ENCODE data around the gene IGFBP5. TPM values are rescaled to one million over a fixed set of nuclear protein-coding genes. Genes with fewer than 3 reads are reported as not detected.

The IGFBP5 gene
- total and polyA plus RNA-seq, 2 of the 8 experiments (the other 6 are each of a cell fraction or from before 2014, with no cell fraction given), result 2.2 to 2.5 TPM

DNA sequence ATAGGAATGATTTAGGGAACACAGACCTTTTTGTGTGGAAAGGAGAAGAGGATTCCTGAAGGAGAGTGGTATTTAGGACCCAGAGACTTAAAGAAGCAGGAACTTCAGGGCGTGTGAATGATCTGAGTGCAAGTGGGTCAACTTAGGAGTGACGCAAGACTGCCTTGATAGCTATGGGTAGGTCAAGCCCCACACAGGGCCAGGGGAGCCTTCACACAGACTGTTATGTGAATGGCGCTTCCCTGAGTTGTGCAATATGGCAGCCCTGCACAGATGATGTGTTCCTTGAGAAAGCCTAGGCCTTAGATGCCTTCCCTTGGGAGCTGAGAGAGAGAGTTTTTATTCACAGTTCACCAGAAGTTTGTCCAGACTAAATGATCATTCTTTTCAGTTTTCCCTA, 47.1 kb upstream of the IGFBP5 start:
- Histone ChIP-seq H3K9ac (replicated peaks in 1 of 4; ENCODE audit: extremely low read depth in 1 of 4, low read depth in 3 of 4, low read length in 3 of 4) (no peak overlapping the region), H3K9me3 (ENCODE audit: insufficient read depth in 2 of 2, low read depth in 1 of 2, low read length in 1 of 2) (no peaks in the 10 kb centered on the region; a peak in 1 of 4 replicates), H3K23ac (ENCODE audit: insufficient read length) (no peak overlapping the region), H4K5ac (ENCODE audit: insufficient read length, low read depth, low read length) (no peak overlapping the region), H2BK120ac (replicated peaks; ENCODE audit: low read depth, low read length) (no peak overlapping the region), H3K27ac (ENCODE audit: low read depth, low read length) (no peak overlapping the region), H3K4me2 (ENCODE audit: insufficient read depth in 1 of 2, low read depth in 2 of 2, low read length in 2 of 2) (no peak overlapping the region), H2BK20ac (ENCODE audit: low read length) (no peak overlapping the region), H2AFZ (ENCODE audit: low read length) (no peak overlapping the region), H2BK15ac (ENCODE audit: low read length) (no peak overlapping the region), H4K91ac (replicated peaks; ENCODE audit: insufficient read length, low read length) (no peak overlapping the region), H4K8ac (ENCODE audit: extremely low read depth, insufficient read depth, low read length) (no peak overlapping the region), H3K4ac (replicated peaks; ENCODE audit: insufficient read length, low read depth, low read length) (no peak overlapping the region), H3K4me1 (replicated peaks in 1 of 4; ENCODE audit: control insufficient read depth in 3 of 4, insufficient read depth in 4 of 4, low read length in 3 of 4) (peaks cover 0 to 10% (median 1%) of the 10 kb centered on the region in 4 experiments; a peak in 3 of 7 replicates), H3K27me3 (replicated peaks in 1 of 4; ENCODE audit: control insufficient read depth in 3 of 4, extremely low read depth in 1 of 4, insufficient read depth in 3 of 4, low read length in 3 of 4) (no peaks in the 10 kb centered on the region), H3K14ac (ENCODE audit: insufficient read length) (no peak overlapping the region), H3K56ac (replicated peaks; ENCODE audit: insufficient read length, low read depth, low read length) (no peak overlapping the region), H2BK12ac (ENCODE audit: low read depth, low read length) (no peak overlapping the region), H2BK5ac (ENCODE audit: low read depth, low read length) (no peak overlapping the region), H3K36me3 (ENCODE audit: control insufficient read depth in 2 of 4, insufficient read depth in 4 of 4, low read length in 3 of 4) (no peaks in the 10 kb centered on the region), H3K79me2 (ENCODE audit: control insufficient read depth in 1 of 2, insufficient read depth in 2 of 2, low read length in 2 of 2) (no peaks in the 10 kb centered on the region), H3K79me1 (ENCODE audit: low read depth, low read length) (no peaks in the 10 kb centered on the region), H3K23me2 (ENCODE audit: low read depth, low read length) (no peaks in the 10 kb centered on the region), H3K4me3 (ENCODE audit: extremely low read depth in 1 of 4, insufficient read depth in 2 of 4, low read depth in 3 of 4, low read length in 4 of 4) (no peak overlapping the region), H2AK5ac (ENCODE audit: low read depth, low read length) (no peak overlapping the region), H4K20me1 (replicated peaks in 1 of 2; ENCODE audit: control insufficient read depth in 1 of 2, insufficient read depth in 2 of 2, low read length in 2 of 2) (no peaks in the 10 kb centered on the region), H3K18ac (ENCODE audit: extremely low read depth, low read length) (no peak overlapping the region)
- POLR2A ChIA-PET (ENCODE audit: partially characterized antibody), result interaction anchor here (0.6 kb wide), 1 partner anchor 204 kb away, joined by 3 read pairs; no protein-coding TSS in a partner anchor
- CTCF ChIA-PET (ENCODE audit: partially characterized antibody), result interaction anchor here (0.7 to 8.6 kb wide), 4 partner anchors 14 to 38 kb away, joined by 3 to 54 read pairs (median 6); no protein-coding TSS in a partner anchor
- FAIRE-seq (no peak), DNase-seq (ENCODE audit: low read depth in 1 of 2, low spot score in 2 of 2) (no peak)
- 91% methylated on average over 3 of the region's 3 CpGs; no CpG with 5 or more reads in 1 of the 2 experiments for WGBS, 2 experiments (ENCODE audit: extremely low coverage in 1 of 2, insufficient coverage in 1 of 2, insufficient read length in 1 of 2, insufficient replicate concordance in 2 of 2, low coverage in 1 of 2, low lambda C conversion rate in 2 of 2, missing lambda C conversion rate in 1 of 2)
- TF ChIP-seq SP2 (IDR thresholded peaks at IDR 0.05; ENCODE audit: low read length) (no peak), FOSL1 (IDR thresholded peaks at IDR 0.05; ENCODE audit: insufficient read depth, low read depth, low read length) (no peak), HDAC6 (IDR thresholded peaks at IDR 0.05; ENCODE audit: low read depth, low read length) (no peak), YY1 (IDR thresholded peaks at IDR 0.05; ENCODE audit: low read depth, low read length) (no peak), CREB1 (IDR thresholded peaks at IDR 0.05) (no peak), SIRT6 (IDR thresholded peaks at IDR 0.05; ENCODE audit: low read length) (no peak), CTBP2 (IDR thresholded peaks at IDR 0.05; ENCODE audit: borderline replicate concordance, insufficient read depth, insufficient read length, low read length) (no peak), EP300 (IDR thresholded peaks at IDR 0.05; ENCODE audit: borderline replicate concordance in 1 of 2, low read depth in 2 of 2, low read length in 2 of 2) (no peak), POLR2AphosphoS5 (IDR thresholded peaks at IDR 0.05; ENCODE audit: low read depth, low read length) (no peak), BCL11A (IDR thresholded peaks at IDR 0.05; ENCODE audit: low read depth in 2 of 2, low read length in 2 of 2) (no peak), GABPA (IDR thresholded peaks at IDR 0.05; ENCODE audit: borderline replicate concordance, insufficient read depth, low read length) (no peak), KDM4A (IDR thresholded peaks at IDR 0.05; ENCODE audit: low read depth, low read length, severe bottlenecking) (no peak), POLR2A (IDR thresholded peaks at IDR 0.05; ENCODE audit: control extremely low read depth in 1 of 2, low read depth in 2 of 2, low read length in 2 of 2) (no peak)
- TF ChIP-seq, protein P1, sequence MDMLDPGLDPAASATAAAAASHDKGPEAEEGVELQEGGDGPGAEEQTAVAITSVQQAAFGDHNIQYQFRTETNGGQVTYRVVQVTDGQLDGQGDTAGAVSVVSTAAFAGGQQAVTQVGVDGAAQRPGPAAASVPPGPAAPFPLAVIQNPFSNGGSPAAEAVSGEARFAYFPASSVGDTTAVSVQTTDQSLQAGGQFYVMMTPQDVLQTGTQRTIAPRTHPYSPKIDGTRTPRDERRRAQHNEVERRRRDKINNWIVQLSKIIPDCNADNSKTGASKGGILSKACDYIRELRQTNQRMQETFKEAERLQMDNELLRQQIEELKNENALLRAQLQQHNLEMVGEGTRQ (IDR thresholded peaks at IDR 0.05; ENCODE audit: low read length), result no peak

Data from H1 (cell line).